ENCODE results near the gene FNBP1. TPM values are rescaled to one million over a fixed set of nuclear protein-coding genes. Genes with fewer than 3 reads are reported as not detected.

FNBP1 gene
- total and polyA plus RNA-seq, 10 of the 15 experiments (the other 5 are each of a cell fraction or from before 2014, with no cell fraction given) = 64.5 to 353 (median 179) TPM

DNA sequence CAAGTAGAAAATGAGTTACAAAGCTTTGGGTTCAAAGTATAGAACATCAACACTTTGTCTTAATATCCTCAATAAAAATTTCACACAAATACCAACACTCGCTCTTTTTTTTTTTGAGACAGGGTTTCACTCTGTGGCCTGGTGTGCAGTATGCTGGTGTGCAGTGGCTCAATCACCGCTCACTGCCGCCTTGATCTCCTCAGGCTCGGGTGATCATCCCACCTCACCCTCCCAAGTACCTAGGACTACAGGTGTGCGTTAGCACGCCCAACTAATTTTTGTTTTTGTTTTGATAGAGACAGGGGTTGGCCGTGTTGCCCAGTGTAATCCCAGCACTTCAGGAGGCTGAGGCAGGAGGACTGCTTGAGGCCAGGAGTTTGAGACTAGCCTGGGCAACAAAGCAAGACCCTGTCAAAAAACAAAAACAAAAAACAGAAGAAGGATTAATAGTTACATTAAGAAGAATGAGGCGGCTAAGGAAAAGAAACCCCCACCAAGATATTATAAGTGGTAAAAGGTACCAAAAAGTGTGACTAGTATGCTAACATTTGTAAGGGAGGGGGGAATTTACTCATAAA is 20.3 kb downstream of the FNBP1 start (continued):
- TF ChIP-seq MEF2B (IDR thresholded peaks at IDR 0.05; ENCODE audit: partially characterized antibody, poor library complexity, severe bottlenecking) = no peak
- TF ChIP-seq FOS (IDR thresholded peaks at IDR 0.05; ENCODE audit: borderline replicate concordance, extremely low read depth, insufficient read length) = no peak
- TF ChIP-seq WRNIP1 (IDR thresholded peaks at IDR 0.05; ENCODE audit: borderline replicate concordance, low read depth, low read length) = peak; percentile 69; the same call in 1 of the 2 replicates
- no peak for TF ChIP-seq BHLHE40 (IDR thresholded peaks at IDR 0.05; ENCODE audit: borderline replicate concordance in 1 of 2, low read depth in 2 of 2, low read length in 1 of 2)
- peak; percentile 61; the same call in 1 of the 2 replicates for TF ChIP-seq BACH1 (IDR thresholded peaks at IDR 0.05; ENCODE audit: borderline replicate concordance)
- TF ChIP-seq RUNX3 (IDR thresholded peaks at IDR 0.05; ENCODE audit: low read length) = no peak
- TF ChIP-seq ZNF207 (IDR thresholded peaks at IDR 0.05; ENCODE audit: borderline replicate concordance) = no peak
- TF ChIP-seq, protein P1, sequence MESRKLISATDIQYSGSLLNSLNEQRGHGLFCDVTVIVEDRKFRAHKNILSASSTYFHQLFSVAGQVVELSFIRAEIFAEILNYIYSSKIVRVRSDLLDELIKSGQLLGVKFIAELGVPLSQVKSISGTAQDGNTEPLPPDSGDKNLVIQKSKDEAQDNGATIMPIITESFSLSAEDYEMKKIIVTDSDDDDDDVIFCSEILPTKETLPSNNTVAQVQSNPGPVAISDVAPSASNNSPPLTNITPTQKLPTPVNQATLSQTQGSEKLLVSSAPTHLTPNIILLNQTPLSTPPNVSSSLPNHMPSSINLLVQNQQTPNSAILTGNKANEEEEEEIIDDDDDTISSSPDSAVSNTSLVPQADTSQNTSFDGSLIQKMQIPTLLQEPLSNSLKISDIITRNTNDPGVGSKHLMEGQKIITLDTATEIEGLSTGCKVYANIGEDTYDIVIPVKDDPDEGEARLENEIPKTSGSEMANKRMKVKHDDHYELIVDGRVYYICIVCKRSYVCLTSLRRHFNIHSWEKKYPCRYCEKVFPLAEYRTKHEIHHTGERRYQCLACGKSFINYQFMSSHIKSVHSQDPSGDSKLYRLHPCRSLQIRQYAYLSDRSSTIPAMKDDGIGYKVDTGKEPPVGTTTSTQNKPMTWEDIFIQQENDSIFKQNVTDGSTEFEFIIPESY (IDR thresholded peaks at IDR 0.05) = no peak
- no peak for TF ChIP-seq CEBPB (IDR thresholded peaks at IDR 0.05; ENCODE audit: borderline replicate concordance in 1 of 2, low read depth in 2 of 2, low read length in 2 of 2)
- TF ChIP-seq POLR2A (IDR thresholded peaks at IDR 0.05; ENCODE audit: low read depth, low read length) = peak; percentile 48
- no peak for TF ChIP-seq EP300 (IDR thresholded peaks at IDR 0.05; ENCODE audit: borderline replicate concordance in 1 of 2, control insufficient read depth in 1 of 2, low read depth in 2 of 2, low read length in 2 of 2)
- TF ChIP-seq ZNF217 (IDR thresholded peaks at IDR 0.05) = no peak
- TF ChIP-seq, protein P2, sequence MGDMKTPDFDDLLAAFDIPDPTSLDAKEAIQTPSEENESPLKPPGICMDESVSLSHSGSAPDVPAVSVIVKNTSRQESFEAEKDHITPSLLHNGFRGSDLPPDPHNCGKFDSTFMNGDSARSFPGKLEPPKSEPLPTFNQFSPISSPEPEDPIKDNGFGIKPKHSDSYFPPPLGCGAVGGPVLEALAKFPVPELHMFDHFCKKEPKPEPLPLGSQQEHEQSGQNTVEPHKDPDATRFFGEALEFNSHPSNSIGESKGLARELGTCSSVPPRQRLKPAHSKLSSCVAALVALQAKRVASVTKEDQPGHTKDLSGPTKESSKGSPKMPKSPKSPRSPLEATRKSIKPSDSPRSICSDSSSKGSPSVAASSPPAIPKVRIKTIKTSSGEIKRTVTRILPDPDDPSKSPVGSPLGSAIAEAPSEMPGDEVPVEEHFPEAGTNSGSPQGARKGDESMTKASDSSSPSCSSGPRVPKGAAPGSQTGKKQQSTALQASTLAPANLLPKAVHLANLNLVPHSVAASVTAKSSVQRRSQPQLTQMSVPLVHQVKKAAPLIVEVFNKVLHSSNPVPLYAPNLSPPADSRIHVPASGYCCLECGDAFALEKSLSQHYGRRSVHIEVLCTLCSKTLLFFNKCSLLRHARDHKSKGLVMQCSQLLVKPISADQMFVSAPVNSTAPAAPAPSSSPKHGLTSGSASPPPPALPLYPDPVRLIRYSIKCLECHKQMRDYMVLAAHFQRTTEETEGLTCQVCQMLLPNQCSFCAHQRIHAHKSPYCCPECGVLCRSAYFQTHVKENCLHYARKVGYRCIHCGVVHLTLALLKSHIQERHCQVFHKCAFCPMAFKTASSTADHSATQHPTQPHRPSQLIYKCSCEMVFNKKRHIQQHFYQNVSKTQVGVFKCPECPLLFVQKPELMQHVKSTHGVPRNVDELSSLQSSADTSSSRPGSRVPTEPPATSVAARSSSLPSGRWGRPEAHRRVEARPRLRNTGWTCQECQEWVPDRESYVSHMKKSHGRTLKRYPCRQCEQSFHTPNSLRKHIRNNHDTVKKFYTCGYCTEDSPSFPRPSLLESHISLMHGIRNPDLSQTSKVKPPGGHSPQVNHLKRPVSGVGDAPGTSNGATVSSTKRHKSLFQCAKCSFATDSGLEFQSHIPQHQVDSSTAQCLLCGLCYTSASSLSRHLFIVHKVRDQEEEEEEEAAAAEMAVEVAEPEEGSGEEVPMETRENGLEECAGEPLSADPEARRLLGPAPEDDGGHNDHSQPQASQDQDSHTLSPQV (IDR thresholded peaks at IDR 0.05) = no peak
- TF ChIP-seq RAD21 (IDR thresholded peaks at IDR 0.05; ENCODE audit: insufficient read depth, low read depth, low read length) = no peak
- TF ChIP-seq, protein P3, sequence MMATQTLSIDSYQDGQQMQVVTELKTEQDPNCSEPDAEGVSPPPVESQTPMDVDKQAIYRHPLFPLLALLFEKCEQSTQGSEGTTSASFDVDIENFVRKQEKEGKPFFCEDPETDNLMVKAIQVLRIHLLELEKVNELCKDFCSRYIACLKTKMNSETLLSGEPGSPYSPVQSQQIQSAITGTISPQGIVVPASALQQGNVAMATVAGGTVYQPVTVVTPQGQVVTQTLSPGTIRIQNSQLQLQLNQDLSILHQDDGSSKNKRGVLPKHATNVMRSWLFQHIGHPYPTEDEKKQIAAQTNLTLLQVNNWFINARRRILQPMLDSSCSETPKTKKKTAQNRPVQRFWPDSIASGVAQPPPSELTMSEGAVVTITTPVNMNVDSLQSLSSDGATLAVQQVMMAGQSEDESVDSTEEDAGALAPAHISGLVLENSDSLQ (IDR thresholded peaks at IDR 0.05) = 0 out of 2 replicates have a peak, but pooled peaks have one; percentile 16
- no peak for TF ChIP-seq SPI1 (IDR thresholded peaks at IDR 0.05; ENCODE audit: borderline replicate concordance, insufficient read depth, low read depth, low read length)
- TF ChIP-seq, protein P4, sequence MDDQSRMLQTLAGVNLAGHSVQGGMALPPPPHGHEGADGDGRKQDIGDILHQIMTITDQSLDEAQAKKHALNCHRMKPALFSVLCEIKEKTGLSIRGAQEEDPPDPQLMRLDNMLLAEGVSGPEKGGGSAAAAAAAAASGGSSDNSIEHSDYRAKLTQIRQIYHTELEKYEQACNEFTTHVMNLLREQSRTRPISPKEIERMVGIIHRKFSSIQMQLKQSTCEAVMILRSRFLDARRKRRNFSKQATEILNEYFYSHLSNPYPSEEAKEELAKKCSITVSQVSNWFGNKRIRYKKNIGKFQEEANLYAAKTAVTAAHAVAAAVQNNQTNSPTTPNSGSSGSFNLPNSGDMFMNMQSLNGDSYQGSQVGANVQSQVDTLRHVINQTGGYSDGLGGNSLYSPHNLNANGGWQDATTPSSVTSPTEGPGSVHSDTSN (IDR thresholded peaks at IDR 0.05; ENCODE audit: insufficient replicate concordance, low read depth, low read length) = no peak
- TF ChIP-seq, protein P5, sequence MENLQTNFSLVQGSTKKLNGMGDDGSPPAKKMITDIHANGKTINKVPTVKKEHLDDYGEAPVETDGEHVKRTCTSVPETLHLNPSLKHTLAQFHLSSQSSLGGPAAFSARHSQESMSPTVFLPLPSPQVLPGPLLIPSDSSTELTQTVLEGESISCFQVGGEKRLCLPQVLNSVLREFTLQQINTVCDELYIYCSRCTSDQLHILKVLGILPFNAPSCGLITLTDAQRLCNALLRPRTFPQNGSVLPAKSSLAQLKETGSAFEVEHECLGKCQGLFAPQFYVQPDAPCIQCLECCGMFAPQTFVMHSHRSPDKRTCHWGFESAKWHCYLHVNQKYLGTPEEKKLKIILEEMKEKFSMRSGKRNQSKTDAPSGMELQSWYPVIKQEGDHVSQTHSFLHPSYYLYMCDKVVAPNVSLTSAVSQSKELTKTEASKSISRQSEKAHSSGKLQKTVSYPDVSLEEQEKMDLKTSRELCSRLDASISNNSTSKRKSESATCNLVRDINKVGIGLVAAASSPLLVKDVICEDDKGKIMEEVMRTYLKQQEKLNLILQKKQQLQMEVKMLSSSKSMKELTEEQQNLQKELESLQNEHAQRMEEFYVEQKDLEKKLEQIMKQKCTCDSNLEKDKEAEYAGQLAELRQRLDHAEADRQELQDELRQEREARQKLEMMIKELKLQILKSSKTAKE (IDR thresholded peaks at IDR 0.05; ENCODE audit: low read depth, poor library complexity, severe bottlenecking) = peak; percentile 17
